Astrocyte of the spinal cord (primary cell): ENCODE results near the gene PALLD.

Experiments
- DNase-seq: peaks from one replicate; pipeline ENCODE4 v3.0.0; 2011; ENCODE audit warnings: low read depth, low spot score
- H3K4me3 ChIP-seq: 2 replicates; pipeline ENCODE4 v1.5.1; 2011; ENCODE audit warnings: low read depth, mild to moderate bottlenecking, low read length, moderate library complexity
- in situ Hi-C: cut with HindIII; loops from 2 replicates; pipeline ENCODE4 v1.10.0; 2017; ENCODE audit warnings: low sequenced_read_pairs
- TF ChIP-seq, protein P1 (sequence below): IDR thresholded peaks from 2 replicates; pipeline ENCODE4 v1.5.1; 2012; ENCODE audit warnings: low read depth, mild to moderate bottlenecking, low read length, inconsistent platforms

Gene PALLD

DNA sequence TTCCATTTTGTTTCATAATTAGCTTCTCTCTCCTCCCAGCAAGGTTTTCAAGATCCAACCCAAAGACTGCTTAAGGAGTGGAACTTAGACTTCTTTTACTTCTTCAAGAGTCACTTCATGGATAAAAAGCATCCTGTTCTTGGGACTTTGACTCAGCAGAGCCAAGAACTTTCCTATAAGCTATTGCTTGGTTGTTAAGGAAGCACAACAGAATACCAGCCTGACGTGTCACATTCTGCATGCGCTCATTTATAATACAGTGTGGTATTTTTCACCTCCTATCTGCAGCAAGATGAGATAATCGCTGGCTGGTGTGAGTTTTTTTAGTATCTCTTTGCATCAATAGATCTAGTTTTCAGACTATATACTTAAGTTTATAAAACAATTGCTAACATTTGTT, 152.1 kb downstream of the PALLD start:
- in situ Hi-C loops = no loop called here
- TF ChIP-seq, protein P1, sequence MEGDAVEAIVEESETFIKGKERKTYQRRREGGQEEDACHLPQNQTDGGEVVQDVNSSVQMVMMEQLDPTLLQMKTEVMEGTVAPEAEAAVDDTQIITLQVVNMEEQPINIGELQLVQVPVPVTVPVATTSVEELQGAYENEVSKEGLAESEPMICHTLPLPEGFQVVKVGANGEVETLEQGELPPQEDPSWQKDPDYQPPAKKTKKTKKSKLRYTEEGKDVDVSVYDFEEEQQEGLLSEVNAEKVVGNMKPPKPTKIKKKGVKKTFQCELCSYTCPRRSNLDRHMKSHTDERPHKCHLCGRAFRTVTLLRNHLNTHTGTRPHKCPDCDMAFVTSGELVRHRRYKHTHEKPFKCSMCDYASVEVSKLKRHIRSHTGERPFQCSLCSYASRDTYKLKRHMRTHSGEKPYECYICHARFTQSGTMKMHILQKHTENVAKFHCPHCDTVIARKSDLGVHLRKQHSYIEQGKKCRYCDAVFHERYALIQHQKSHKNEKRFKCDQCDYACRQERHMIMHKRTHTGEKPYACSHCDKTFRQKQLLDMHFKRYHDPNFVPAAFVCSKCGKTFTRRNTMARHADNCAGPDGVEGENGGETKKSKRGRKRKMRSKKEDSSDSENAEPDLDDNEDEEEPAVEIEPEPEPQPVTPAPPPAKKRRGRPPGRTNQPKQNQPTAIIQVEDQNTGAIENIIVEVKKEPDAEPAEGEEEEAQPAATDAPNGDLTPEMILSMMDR = no peak
- DNase-seq = peak; percentile 84
- H3K4me3 ChIP-seq = no peak overlapping the region

DNA sequence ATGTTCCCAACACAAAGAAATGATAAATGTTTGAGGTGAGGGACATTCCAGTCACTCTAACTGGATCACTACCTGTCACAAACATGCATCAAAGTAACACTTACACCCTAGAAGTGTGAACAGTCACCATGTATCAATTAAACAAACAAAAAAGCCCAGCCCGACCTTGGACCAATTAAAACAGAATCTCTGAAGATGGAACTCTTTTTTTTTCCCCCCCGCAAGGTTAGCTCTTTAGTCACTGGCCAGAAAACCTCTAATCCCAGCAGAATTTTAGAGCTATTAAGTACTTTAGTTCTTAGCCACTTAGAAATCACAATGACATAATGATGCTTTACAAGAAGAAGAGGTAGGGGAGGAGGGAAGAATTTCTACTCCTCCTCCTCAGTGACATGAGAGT, 154.5 kb downstream of the PALLD start:
- DNase-seq = peak; percentile 69
- H3K4me3 ChIP-seq = no peak overlapping the region
- TF ChIP-seq, protein P1 = no peak
- in situ Hi-C loops = no loop called here

GRCh38 chr4:168651864-168652263, 155.0 kb downstream of the PALLD start:
- TF ChIP-seq, protein P1 = no peak
- DNase-seq = no peak
- no peak overlapping the region for H3K4me3 ChIP-seq
- in situ Hi-C loops = no loop called here

GRCh38 chr4:168652755-168653154, 155.9 kb downstream of the PALLD start:
- TF ChIP-seq, protein P1 = no peak
- no peak for DNase-seq
- H3K4me3 ChIP-seq = no peak overlapping the region
- in situ Hi-C loops = no loop called here

- in situ Hi-C loops = no loop called here
- no peak overlapping the region for H3K4me3 ChIP-seq
- no peak for DNase-seq
- TF ChIP-seq, protein P1 = no peak
Observed at GRCh38 chr4:168654104-168654847, 157.4 kb downstream of the PALLD start.

DNA sequence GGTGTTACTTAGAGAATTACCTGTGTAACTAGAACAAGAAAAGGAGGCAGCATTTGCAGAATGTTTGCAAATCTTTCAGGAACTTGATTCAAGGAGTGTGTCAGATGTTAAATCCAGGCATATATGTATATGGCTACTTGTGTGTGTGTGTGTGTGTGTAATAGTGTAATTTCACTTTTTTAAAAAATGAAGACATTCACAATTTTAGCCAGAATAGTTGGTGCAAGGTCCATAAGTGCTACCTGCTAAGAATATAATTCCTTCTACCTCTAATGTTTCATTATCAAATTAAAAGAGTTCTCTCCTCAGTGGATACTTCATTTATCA, 158.0 kb downstream of the PALLD start:
- TF ChIP-seq, protein P1 = no peak
- no peak overlapping the region for H3K4me3 ChIP-seq
- DNase-seq = no peak
- in situ Hi-C loops = no loop called here
